ENCODE results near the gene PM20D1.
"Not testable (repeated sequence)": the region's sequence is repeated elsewhere in the genome, so short reads cannot be mapped to it uniquely, and the experiment has no call there.

The PM20D1 gene

GRCh38 chr1:205849619-205850355, at the start of gene PM20D1:
Gene PM20D1, minus strand, starts transcription at chr1:205850132. Its CDS starts 60 bp downstream, at chr1:205850072.
- DNase-seq, result peak in 40 of 56 donors; percentile 3 to 86 (median 45)

GRCh38 chr1:205896351-205896750, 46.4 kb upstream of the PM20D1 start:
- no peak for DNase-seq

GRCh38 chr1:205894119-205894518, 44.2 kb upstream of the PM20D1 start:
- not testable (repeated sequence) for DNase-seq

- not testable (repeated sequence) for DNase-seq
Observed at GRCh38 chr1:205892175-205892574, 42.2 kb upstream of the PM20D1 start.

- DNase-seq, result not testable (repeated sequence)
Observed at GRCh38 chr1:205891481-205891880, 41.5 kb upstream of the PM20D1 start.

- not testable (repeated sequence) for DNase-seq
Observed at GRCh38 chr1:205890631-205891030, 40.7 kb upstream of the PM20D1 start.

GRCh38 chr1:205889706-205890105, 39.8 kb upstream of the PM20D1 start:
- not testable (repeated sequence) for DNase-seq

GRCh38 chr1:205889006-205889405, 39.1 kb upstream of the PM20D1 start:
- not testable (repeated sequence) for DNase-seq

- no peak for DNase-seq
Observed at GRCh38 chr1:205883792-205884191, 33.9 kb upstream of the PM20D1 start.

GRCh38 chr1:205880923-205881322, 31.0 kb upstream of the PM20D1 start:
- no peak for DNase-seq

GRCh38 chr1:205879974-205880373, 30.0 kb upstream of the PM20D1 start:
- no peak for DNase-seq

- no peak for DNase-seq
Observed at GRCh38 chr1:205878026-205878425, 28.1 kb upstream of the PM20D1 start.

GRCh38 chr1:205873148-205873547, 23.2 kb upstream of the PM20D1 start:
- not testable (repeated sequence) for DNase-seq

- DNase-seq, result no peak
Observed at GRCh38 chr1:205870236-205870635, 20.3 kb upstream of the PM20D1 start.

- DNase-seq, result no peak
Observed at GRCh38 chr1:205861540-205861939, 11.6 kb upstream of the PM20D1 start.

GRCh38 chr1:205858141-205858961, 8.4 kb upstream of the PM20D1 start:
- DNase-seq, result no peak

- not testable (repeated sequence) for DNase-seq
Observed at GRCh38 chr1:205857501-205857900, 7.6 kb upstream of the PM20D1 start.

GRCh38 chr1:205856433-205856832, 6.5 kb upstream of the PM20D1 start:
- DNase-seq, result no peak

- no peak for DNase-seq
Observed at GRCh38 chr1:205852969-205853368, 3.0 kb upstream of the PM20D1 start.

GRCh38 chr1:205851993-205852392, 2.1 kb upstream of the PM20D1 start:
- no peak for DNase-seq

GRCh38 chr1:205843036-205843859, 6.7 kb downstream of the PM20D1 start:
- no peak for DNase-seq

GRCh38 chr1:205842229-205842628, 7.7 kb downstream of the PM20D1 start:
- no peak for DNase-seq

Measured in nucleus accumbens (tissue), 56 donors.